NCI-H187 treated with DMSO at 0.1 percent for 48 hours (cell line): ENCODE measurements around the gene FGF4.
"Not testable (repeated sequence)": the region's sequence is repeated elsewhere in the genome, so short reads cannot be mapped to it uniquely, and the experiment has no call there.

Source experiments
- DNase-seq: peaks from one replicate; lab custom pipeline; 2025; lab: John Stamatoyannopoulos, UW

The FGF4 gene

GRCh38 chr11:69773626-69774353 lies 1.4 kb downstream of the FGF4 start:
- DNase-seq: no peak

DNA sequence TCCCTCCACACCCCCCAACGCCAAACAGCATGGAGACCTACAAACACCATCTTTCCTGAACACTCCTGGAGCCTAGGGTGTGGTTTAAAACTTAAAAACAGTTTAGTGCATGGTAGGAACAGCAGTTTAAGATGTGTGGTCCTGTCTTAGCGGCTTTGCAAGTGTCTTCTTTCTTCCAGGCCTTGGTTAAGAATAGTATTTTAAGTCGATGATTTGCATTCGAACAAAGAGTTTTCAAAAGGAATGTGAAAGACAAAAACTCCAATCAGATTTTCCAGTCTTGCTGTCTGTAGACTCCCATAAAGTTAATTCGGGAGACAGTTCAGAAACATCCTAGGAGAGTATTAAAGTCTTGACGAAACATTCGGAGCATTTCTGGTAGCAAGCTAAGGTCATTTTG lies 3.7 kb downstream of the FGF4 start:
- DNase-seq: no peak

- no peak for DNase-seq
Measured at GRCh38 chr11:69770540-69770939, 4.6 kb downstream of the FGF4 start.

DNA sequence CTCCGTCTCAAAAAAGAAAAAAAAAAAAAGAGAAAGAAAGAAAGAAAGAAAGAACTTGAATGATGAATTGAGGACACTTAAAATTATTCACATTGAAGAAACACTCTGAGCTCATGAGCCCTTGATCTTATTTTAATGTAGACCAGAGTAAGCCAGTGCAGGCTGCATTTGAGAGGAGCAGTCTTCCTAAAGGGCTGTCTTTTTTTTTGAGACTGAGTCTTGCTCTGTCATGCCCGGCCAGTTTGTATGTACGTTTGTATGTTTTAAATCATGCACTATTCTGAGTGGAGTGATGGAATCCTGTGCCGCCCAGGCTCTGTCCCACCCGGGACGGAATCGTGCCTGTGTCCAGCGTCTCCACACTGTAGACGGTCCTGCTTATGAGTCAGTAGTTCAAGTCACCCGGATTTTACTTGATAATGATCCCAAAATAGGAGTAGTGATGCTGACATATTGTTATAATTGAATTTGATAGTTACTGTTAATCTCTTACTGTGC lies 9.6 kb downstream of the FGF4 start:
- DNase-seq: no peak

DNA sequence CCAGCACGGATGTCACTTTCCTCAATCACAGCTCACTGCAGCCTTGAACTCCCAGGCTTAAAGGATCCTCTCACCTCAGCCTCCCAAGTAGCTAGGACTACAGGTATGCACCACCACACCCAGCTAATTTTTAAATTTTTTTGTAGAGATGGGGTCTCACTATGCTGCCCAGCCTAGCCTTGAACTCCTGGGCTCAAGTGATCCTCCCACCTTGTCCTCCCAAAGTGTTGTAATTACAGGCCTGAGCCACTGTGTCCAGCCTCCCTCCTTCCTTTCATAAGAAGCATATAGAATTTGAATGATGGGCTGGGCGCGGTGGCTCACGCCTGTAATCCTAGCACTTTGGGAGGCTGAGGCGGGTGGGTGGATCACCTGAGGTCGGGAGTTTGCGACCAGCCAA lies 10.2 kb downstream of the FGF4 start:
- DNase-seq: not testable (repeated sequence)

- DNase-seq: no peak
Measured at GRCh38 chr11:69760319-69760718, 14.8 kb downstream of the FGF4 start.

DNA sequence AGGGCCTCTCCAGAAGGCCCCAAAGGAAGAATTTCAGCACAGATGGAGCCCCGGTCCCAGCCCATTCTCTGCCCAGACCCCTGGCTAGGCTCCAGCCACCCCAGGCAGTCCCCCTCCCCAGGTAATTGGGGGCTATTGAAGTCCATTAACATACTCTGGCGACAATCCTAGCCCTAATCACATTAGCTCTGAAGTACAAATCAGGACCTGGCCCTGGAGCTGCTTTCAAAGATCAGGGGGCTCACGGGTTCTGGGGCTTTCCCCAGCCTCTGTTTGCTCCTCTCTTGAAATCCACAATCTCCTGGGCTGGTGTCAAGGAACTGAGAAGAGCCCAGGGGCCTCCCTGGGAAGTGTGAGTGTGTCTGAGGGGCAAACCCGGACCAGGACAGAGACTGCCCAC lies 22.3 kb downstream of the FGF4 start:
- no peak for DNase-seq

DNA sequence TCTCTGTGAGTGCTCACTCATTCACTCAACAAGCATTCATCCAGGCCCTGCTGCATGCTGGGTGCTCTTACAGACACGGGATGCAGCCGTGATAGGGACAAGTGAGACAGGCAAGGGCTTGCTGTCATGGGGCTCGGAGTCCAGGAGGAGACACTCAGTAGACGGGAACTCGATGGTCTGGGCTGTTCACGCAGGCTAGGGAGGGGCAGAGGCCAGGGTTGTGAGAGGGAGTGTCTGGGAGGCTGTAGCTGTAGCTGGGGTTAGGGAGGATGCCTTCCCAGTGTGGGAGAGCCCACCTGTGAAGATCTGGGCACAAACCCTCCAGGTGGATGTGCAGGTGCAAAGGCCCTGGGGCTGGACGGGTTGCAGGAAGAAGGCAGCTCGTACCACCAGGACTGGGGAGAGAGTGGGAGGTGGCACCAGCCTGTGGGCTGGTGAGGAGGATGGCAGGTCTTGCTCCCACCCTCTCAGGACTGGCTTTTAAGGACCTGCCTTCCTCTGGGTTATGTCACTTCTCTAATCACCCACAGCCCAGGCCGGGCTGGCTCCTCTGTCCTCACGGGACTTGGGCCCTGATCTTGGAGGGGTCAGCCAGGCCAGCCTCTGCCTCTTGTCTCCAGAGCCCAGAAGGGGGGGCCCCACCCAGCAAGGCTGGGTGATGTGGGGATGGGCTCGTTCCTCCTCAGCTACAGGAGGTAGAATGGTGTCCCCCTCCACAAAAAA lies 24.1 kb downstream of the FGF4 start:
- no peak for DNase-seq

DNA sequence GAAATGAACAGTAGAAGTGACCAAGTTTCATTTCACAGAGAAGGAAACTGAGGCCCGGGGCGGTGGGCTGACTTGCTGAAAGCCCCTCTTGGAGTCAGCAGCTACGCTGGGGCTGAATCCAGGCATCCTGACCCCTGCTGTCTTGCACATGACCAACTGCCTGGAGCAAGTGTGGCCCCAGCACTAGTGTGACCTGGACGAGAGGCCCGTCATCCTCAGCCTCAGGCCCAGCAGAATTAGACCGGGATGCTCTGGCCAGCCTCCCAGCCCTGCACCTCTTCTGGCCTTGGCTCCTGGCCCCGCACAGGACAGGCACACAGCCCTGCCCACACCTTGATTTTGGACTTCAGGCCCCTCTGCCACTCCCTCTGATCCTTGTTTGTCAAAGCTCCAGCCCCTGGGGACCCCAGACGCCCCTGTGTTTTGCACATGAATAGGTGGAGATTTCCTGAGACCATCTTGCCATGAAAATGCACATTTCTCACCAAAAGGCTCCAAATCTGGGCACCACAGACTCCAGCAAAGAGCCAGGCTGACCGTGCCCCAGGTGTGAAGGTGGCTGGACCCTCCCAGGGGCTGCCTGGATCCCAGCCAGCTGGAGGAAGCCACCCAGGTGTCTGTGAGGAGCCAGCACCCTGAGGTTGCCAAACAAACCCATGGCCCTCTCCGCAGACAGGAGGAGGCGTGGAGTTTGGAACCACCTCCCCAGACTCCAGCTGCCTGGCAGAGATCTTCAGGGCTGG lies 24.9 kb downstream of the FGF4 start:
- no peak for DNase-seq

- no peak for DNase-seq
Measured at GRCh38 chr11:69748637-69749036, 26.5 kb downstream of the FGF4 start.

DNA sequence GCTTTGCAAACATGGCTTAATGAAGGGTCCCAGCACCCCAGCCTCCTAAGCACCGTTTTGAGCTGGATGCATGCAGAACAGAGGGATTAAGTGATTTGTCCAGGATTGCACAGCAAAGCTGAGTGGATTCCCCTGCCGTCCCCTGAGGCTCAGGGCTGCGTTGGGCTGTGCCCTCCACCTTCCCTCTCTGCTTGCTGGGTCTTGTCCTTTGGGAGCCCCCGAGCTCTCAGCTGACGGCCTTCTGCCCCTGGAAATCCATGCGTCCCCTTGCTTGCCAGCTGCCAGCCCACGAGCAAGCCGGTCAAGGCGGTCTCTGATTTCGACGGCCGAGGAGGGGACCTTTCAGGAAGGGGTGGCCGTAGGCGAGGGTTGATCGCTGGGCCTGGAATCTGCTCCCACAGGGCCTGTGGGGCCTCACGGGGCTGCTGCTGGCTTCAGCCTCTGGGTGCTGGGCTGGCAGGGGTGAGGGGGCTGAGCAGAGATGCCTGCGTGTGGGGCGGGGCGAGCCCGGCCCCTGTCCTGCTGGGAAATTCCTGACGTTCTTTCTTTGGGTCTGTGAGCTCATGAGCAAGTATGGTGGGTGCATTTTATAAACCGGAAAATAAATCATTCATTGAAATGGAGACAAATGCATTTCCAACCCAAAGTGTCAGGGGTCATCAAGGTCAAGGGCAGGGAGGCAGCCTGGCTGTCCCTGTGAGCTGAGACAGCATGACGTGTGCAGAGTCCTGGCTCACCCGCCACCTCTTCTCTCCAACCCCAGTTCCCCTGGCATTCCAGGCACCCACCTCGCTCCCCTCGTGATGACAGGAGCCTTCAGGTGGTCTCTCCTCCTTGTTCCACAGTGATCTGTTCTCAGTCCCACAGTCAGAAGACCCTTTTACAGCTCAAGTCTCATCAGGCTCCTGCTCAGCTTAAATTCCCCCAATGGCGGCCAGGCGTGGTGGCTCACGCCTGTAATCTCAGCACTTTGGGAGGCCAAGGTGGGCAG lies 28.1 kb downstream of the FGF4 start:
- no peak for DNase-seq

DNA sequence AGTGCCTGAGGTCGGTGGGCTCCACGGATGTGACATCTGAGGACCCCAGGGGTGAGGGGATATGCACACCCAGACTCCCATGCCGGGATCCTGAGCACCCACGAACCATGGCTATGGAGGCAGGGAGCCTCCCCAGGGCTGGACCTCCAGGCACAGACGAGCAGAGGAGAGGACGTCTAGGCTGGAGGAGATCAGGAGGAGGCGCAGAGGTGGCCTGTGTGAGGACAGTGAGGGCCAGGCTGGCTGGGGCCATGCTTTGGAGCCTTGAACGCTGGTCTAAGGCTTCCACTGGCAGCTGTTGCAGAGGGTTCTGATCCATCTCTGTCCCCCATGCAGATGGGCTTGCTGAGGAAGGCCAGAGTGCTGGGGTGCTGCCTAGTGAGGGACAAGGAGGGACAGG lies 29.0 kb downstream of the FGF4 start:
- DNase-seq: no peak

- no peak for DNase-seq
Measured at GRCh38 chr11:69745201-69745600, 29.9 kb downstream of the FGF4 start.

DNA sequence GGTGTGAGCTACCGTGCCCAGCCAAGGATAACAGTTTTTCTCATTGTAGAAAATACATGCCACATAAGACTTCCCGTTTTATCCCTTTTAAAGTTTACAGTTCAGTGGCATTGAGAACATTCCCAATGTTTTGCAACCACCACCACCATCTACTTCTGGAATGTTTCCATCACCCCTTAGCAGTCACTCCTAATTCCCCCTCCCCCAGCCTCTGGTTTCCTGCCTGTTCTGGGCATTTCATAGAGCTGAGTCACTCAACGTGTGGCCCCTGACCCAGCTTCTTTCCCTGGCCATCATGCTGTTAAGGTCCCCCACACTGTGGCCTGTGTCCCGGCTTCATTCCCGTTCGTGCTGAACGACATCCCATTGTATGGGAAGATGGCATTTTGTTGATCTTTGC lies 30.7 kb downstream of the FGF4 start:
- DNase-seq: no peak

DNA sequence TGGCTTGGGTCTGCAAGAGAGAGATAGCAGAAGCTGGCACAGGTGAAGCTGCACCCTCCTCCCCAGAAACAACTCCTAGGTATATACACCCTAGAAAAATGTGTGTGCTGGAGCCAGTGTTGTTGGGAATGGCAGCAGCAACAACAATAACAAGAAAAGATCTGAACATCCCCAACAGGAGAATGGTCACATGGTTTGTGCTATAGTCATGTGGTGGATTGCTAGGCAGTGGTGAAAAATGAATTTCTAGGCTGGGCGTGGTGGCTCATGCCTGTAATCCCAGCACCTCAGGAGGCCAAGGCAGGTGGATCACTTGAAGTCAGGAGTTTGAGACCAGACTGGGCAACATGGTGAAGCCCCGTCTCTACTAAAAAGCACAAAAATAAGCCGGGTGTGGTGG lies 40.3 kb downstream of the FGF4 start:
- no peak for DNase-seq

GRCh38 chr11:69734367-69734766 lies 40.8 kb downstream of the FGF4 start:
- DNase-seq: no peak

GRCh38 chr11:69732910-69733309 lies 42.2 kb downstream of the FGF4 start:
- DNase-seq: no peak

GRCh38 chr11:69731110-69731509 lies 44.0 kb downstream of the FGF4 start:
- no peak for DNase-seq

- no peak for DNase-seq
Measured at GRCh38 chr11:69730500-69730899, 44.6 kb downstream of the FGF4 start.

- DNase-seq: no peak
Measured at GRCh38 chr11:69729252-69729651, 45.9 kb downstream of the FGF4 start.

- no peak for DNase-seq
Measured at GRCh38 chr11:69727266-69727665, 47.9 kb downstream of the FGF4 start.

- DNase-seq: no peak
Measured at GRCh38 chr11:69726481-69726880, 48.7 kb downstream of the FGF4 start.
